Activated T-cell treated with anti-CD3 and anti-CD28 coated beads, Interleukin-2, amount 50 U/mL, for 24 hours (primary cell): ENCODE data around the gene PRR14L.
"Not testable (repeated sequence)": the region's sequence is repeated elsewhere in the genome, so short reads cannot be mapped to it uniquely, and the experiment has no call there.

Experiments
- DNase-seq: peaks from one replicate; pipeline ENCODE4 v3.0.0-alpha.2; 2020
- H3K27ac Mint-ChIP-seq: 2 replicates; pipeline ENCODE4 v1.8.0; 2020; ENCODE audit warnings: mild to moderate bottlenecking, mixed read lengths
- H3K27me3 Mint-ChIP-seq: 2 replicates; pipeline ENCODE4 v1.8.0; 2020; ENCODE audit warnings: mixed read lengths
- H3K36me3 Mint-ChIP-seq: 2 replicates; pipeline ENCODE4 v1.8.0; 2020; ENCODE audit warnings: low read depth, mixed read lengths
- H3K4me1 Mint-ChIP-seq: 2 replicates; pipeline ENCODE4 v1.8.0; 2020; ENCODE audit warnings: low read depth, mixed read lengths
- H3K4me3 Mint-ChIP-seq: 2 replicates; pipeline ENCODE4 v1.8.0; 2020; ENCODE audit warnings: mild to moderate bottlenecking, moderate library complexity, mixed read lengths
- H3K9me3 Mint-ChIP-seq: 2 replicates; pipeline ENCODE4 v1.8.0; 2020; ENCODE audit warnings: mixed read lengths

Gene PRR14L

GRCh38 chr22:31752096-31752847 lies 2.3 kb upstream of the PRR14L start:
- Mint-ChIP-seq H3K9me3 (no peaks in the 10 kb centered on the region), H3K4me1 (peaks cover 57% of the 10 kb centered on the region), H3K4me3 (peak overlapping the region; percentile 95), H3K36me3 (peaks cover 35% of the 10 kb centered on the region), H3K27ac (peak overlapping the region; percentile 99), H3K27me3 (no peaks in the 10 kb centered on the region)
- DNase-seq, result no peak

- DNase-seq, result no peak
- Mint-ChIP-seq H3K27ac (peak overlapping the region; percentile 95), H3K9me3 (no peaks in the 10 kb centered on the region), H3K36me3 (peaks cover 49% of the 10 kb centered on the region), H3K4me3 (peak overlapping the region; percentile 95), H3K4me1 (peaks cover 62% of the 10 kb centered on the region), H3K27me3 (no peaks in the 10 kb centered on the region)
These were observed 693 bp upstream of the PRR14L start for GRCh38 chr22:31750365-31751284.

- no peak for DNase-seq
- Mint-ChIP-seq H3K4me1 (peaks cover 54% of the 10 kb centered on the region), H3K4me3 (peak overlapping the region; percentile 95), H3K27me3 (no peaks in the 10 kb centered on the region), H3K27ac (peak overlapping the region; percentile 95), H3K36me3 (peaks cover 52% of the 10 kb centered on the region), H3K9me3 (no peaks in the 10 kb centered on the region)
These were observed 1.4 kb downstream of the PRR14L start for GRCh38 chr22:31748490-31748889.

- DNase-seq, result no peak
- Mint-ChIP-seq H3K27ac (peak overlapping the region; percentile 95), H3K4me3 (peak overlapping the region; percentile 95), H3K36me3 (peaks cover 62% of the 10 kb centered on the region), H3K27me3 (no peaks in the 10 kb centered on the region), H3K9me3 (no peaks in the 10 kb centered on the region), H3K4me1 (peaks cover 49% of the 10 kb centered on the region)
These were observed 2.5 kb downstream of the PRR14L start for GRCh38 chr22:31747441-31747840.

- DNase-seq, result no peak
- Mint-ChIP-seq H3K27ac (no peak overlapping the region), H3K9me3 (no peaks in the 10 kb centered on the region), H3K36me3 (peaks cover 84% of the 10 kb centered on the region), H3K4me1 (peaks cover 56% of the 10 kb centered on the region), H3K4me3 (no peak overlapping the region), H3K27me3 (no peaks in the 10 kb centered on the region)
These were observed 6.1 kb downstream of the PRR14L start for GRCh38 chr22:31743871-31744270.

GRCh38 chr22:31742682-31743081 lies 7.2 kb downstream of the PRR14L start:
- H3K4me1 Mint-ChIP-seq, result peaks cover 56% of the 10 kb centered on the region
- no peaks in the 10 kb centered on the region for H3K9me3 Mint-ChIP-seq
- H3K27ac Mint-ChIP-seq, result peak overlapping the region; percentile 34
- H3K27me3 Mint-ChIP-seq, result no peaks in the 10 kb centered on the region
- no peak for DNase-seq
- no peak overlapping the region for H3K4me3 Mint-ChIP-seq
- H3K36me3 Mint-ChIP-seq, result peaks cover 84% of the 10 kb centered on the region

- H3K27me3 Mint-ChIP-seq, result no peaks in the 10 kb centered on the region
- H3K27ac Mint-ChIP-seq, result peak overlapping the region; percentile 34
- no peak overlapping the region for H3K4me3 Mint-ChIP-seq
- H3K36me3 Mint-ChIP-seq, result peaks cover 84% of the 10 kb centered on the region
- H3K4me1 Mint-ChIP-seq, result peaks cover 54% of the 10 kb centered on the region
- H3K9me3 Mint-ChIP-seq, result no peaks in the 10 kb centered on the region
- no peak for DNase-seq
These were observed 7.8 kb downstream of the PRR14L start for GRCh38 chr22:31742115-31742514.

- not testable (repeated sequence) for DNase-seq, H3K27ac Mint-ChIP-seq, H3K27me3 Mint-ChIP-seq, H3K9me3 Mint-ChIP-seq, H3K4me3 Mint-ChIP-seq
- Mint-ChIP-seq H3K36me3 (peaks cover 82% of the 10 kb centered on the region), H3K4me1 (peaks cover 52% of the 10 kb centered on the region)
These were observed 9.6 kb downstream of the PRR14L start for GRCh38 chr22:31740314-31740713.

- H3K4me1 Mint-ChIP-seq, result peaks cover 52% of the 10 kb centered on the region
- no peak overlapping the region for H3K4me3 Mint-ChIP-seq
- DNase-seq, result no peak
- H3K36me3 Mint-ChIP-seq, result peaks cover 83% of the 10 kb centered on the region
- no peaks in the 10 kb centered on the region for H3K27me3 Mint-ChIP-seq
- no peaks in the 10 kb centered on the region for H3K9me3 Mint-ChIP-seq
- peak overlapping the region; percentile 48 for H3K27ac Mint-ChIP-seq
These were observed 10.1 kb downstream of the PRR14L start for GRCh38 chr22:31739795-31740201.

- Mint-ChIP-seq H3K27me3 (no peaks in the 10 kb centered on the region), H3K27ac (peak overlapping the region; percentile 69), H3K4me1 (peaks cover 58% of the 10 kb centered on the region), H3K36me3 (peaks cover 86% of the 10 kb centered on the region), H3K4me3 (no peak overlapping the region), H3K9me3 (no peaks in the 10 kb centered on the region)
- DNase-seq, result no peak
These were observed 11.4 kb downstream of the PRR14L start for GRCh38 chr22:31738566-31738965.

GRCh38 chr22:31737932-31738331 lies 12.0 kb downstream of the PRR14L start:
- Mint-ChIP-seq H3K9me3 (no peaks in the 10 kb centered on the region), H3K36me3 (peaks cover 83% of the 10 kb centered on the region), H3K27ac (peak overlapping the region; percentile 69), H3K27me3 (no peaks in the 10 kb centered on the region), H3K4me1 (peaks cover 62% of the 10 kb centered on the region), H3K4me3 (no peak overlapping the region)
- no peak for DNase-seq

GRCh38 chr22:31736458-31736857 lies 13.5 kb downstream of the PRR14L start:
- no peaks in the 10 kb centered on the region for H3K27me3 Mint-ChIP-seq
- no peaks in the 10 kb centered on the region for H3K9me3 Mint-ChIP-seq
- DNase-seq, result no peak
- H3K27ac Mint-ChIP-seq, result no peak overlapping the region
- no peak overlapping the region for H3K4me3 Mint-ChIP-seq
- peaks cover 76% of the 10 kb centered on the region for H3K36me3 Mint-ChIP-seq
- H3K4me1 Mint-ChIP-seq, result peaks cover 58% of the 10 kb centered on the region

- Mint-ChIP-seq H3K4me3 (no peak overlapping the region), H3K4me1 (peaks cover 49% of the 10 kb centered on the region), H3K36me3 (peaks cover 65% of the 10 kb centered on the region), H3K9me3 (no peaks in the 10 kb centered on the region), H3K27ac (no peak overlapping the region), H3K27me3 (no peaks in the 10 kb centered on the region)
- no peak for DNase-seq
These were observed 15.4 kb downstream of the PRR14L start for GRCh38 chr22:31734512-31734911.

GRCh38 chr22:31733580-31734079 lies 16.3 kb downstream of the PRR14L start:
- Mint-ChIP-seq H3K4me3 (no peak overlapping the region), H3K4me1 (peaks cover 42% of the 10 kb centered on the region)

More at GRCh38 chr22:31733580-31734079, 16.3 kb downstream of the PRR14L start:
- Mint-ChIP-seq H3K27me3 (no peaks in the 10 kb centered on the region), H3K36me3 (peaks cover 61% of the 10 kb centered on the region), H3K27ac (peak overlapping the region; percentile 26), H3K9me3 (no peaks in the 10 kb centered on the region)
- DNase-seq, result no peak
